Gastrocnemius medialis (tissue), 4 donors: ENCODE data around the gene PARP2. TPM values are rescaled to one million over a fixed set of nuclear protein-coding genes. Genes with fewer than 3 reads are reported as not detected.

ENCODE experiments used
- ATAC-seq, 2 donors: fragments of 150-250 bp; one replicate each; pipeline ENCODE4 v1.9.1; 2016
- DNase-seq, 2 donors: peaks; one replicate each; pipeline ENCODE4 v3.0.0-alpha.2; 2019
- H3K27ac ChIP-seq, 4 donors: fragments of 200-600 bp; sonication (generic); 1 replicate in 1 of 4; 2 replicates in 3 of 4; pipeline ENCODE4 v1.5.1; 2016 to 2018; ENCODE audit warnings: mild to moderate bottlenecking in 2 of 4, moderate library complexity in 1 of 4
- H3K27me3 ChIP-seq, 3 donors: fragments of 200-600 bp; sonication (generic) in 2 of 3; 1 replicate in 1 of 3; 2 replicates in 2 of 3; pipeline versions ENCODE4 v1.5.1 to v1.6.0; 2016 to 2019; ENCODE audit warnings: mild to moderate bottlenecking in 1 of 3, moderate library complexity in 1 of 3
- H3K36me3 ChIP-seq, 2 donors: fragments of 200-600 bp; sonication (generic) in 1 of 2; one replicate each; pipeline ENCODE4 v1.5.1; 2017 to 2018
- H3K4me1 ChIP-seq, 2 donors: fragments of 200-600 bp; sonication (generic) in 1 of 2; one replicate each; pipeline ENCODE4 v1.5.1; 2016 to 2017; ENCODE audit warnings: mild to moderate bottlenecking in 2 of 2
- H3K4me3 ChIP-seq, 4 donors: fragments of 200-600 bp; sonication (generic) in 3 of 4; 1 replicate in 1 of 4; 2 replicates in 3 of 4; pipeline ENCODE4 v1.5.1; 2016 to 2019; ENCODE audit warnings: mild to moderate bottlenecking in 2 of 4
- H3K9me3 ChIP-seq, 3 donors: fragments of 200-600 bp; sonication (generic) in 2 of 3; 1 replicate in 1 of 3; 2 replicates in 2 of 3; pipeline ENCODE4 v1.5.1; 2016 to 2019
- POLR2A ChIP-seq, 2 donors: fragments of 450-650 bp; IDR thresholded peaks; one replicate each; pipeline ENCODE4 v1.6.1; 2017; ENCODE audit warnings: antibody characterized with exemption in 2 of 2, mild to moderate bottlenecking in 2 of 2, moderate library complexity in 2 of 2
- in situ Hi-C, 4 donors: fragments of 200-750 bp; cut with MboI; loops; one replicate each; pipeline versions ENCODE4 v1.15.0 to v1.8.0; 2017; ENCODE audit warnings: low sequenced_read_pairs in 4 of 4
- intact Hi-C: fragments of 100-400 bp; cut with DNase I; formaldehyde crosslinking; loops from one replicate; pipeline ENCODE4 v1.15.1; 2023; ENCODE audit warnings: low total_unique reads
- total RNA-seq, 4 donors: library from RNA; depleted of rRNA; stranded (reverse); fragments of >200 nt; gene quantifications; one replicate each; pipeline versions ENCODE4 v1.1.0 to v1.2.3, GENCODE V29; 2016
- TF ChIP-seq, protein P1 (sequence below), 5 experiments: fragments of 450-650 bp in 3 of 5; fragments of 200-600 bp in 2 of 5; sonication (generic) in 2 of 5; IDR thresholded peaks in 4 of 5; conservative IDR thresholded peaks in 1 of 5; 1 replicate in 4 of 5; 2 replicates in 1 of 5; pipeline ENCODE4 v1.5.1; 2016 to 2019; ENCODE audit warnings: antibody characterized with exemption in 5 of 5, mild to moderate bottlenecking in 3 of 5, moderate library complexity in 3 of 5

Gene PARP2
- total RNA-seq, 4 donors from 2014 or later: 5.1 to 15.0 (median 7.0) TPM

GRCh38 chr14:20383636-20384035 is 40.2 kb downstream of the PARP2 start:
- Histone ChIP-seq H3K36me3 (peaks cover 0 to 100% of the 10 kb centered on the region in 2 donors), H3K27ac (no peak overlapping the region), H3K9me3 (no peaks in the 10 kb centered on the region), H3K4me1 (no peaks in the 10 kb centered on the region), H3K27me3 (no peaks in the 10 kb centered on the region), H3K4me3 (no peak overlapping the region)
- TF ChIP-seq, protein P1, sequence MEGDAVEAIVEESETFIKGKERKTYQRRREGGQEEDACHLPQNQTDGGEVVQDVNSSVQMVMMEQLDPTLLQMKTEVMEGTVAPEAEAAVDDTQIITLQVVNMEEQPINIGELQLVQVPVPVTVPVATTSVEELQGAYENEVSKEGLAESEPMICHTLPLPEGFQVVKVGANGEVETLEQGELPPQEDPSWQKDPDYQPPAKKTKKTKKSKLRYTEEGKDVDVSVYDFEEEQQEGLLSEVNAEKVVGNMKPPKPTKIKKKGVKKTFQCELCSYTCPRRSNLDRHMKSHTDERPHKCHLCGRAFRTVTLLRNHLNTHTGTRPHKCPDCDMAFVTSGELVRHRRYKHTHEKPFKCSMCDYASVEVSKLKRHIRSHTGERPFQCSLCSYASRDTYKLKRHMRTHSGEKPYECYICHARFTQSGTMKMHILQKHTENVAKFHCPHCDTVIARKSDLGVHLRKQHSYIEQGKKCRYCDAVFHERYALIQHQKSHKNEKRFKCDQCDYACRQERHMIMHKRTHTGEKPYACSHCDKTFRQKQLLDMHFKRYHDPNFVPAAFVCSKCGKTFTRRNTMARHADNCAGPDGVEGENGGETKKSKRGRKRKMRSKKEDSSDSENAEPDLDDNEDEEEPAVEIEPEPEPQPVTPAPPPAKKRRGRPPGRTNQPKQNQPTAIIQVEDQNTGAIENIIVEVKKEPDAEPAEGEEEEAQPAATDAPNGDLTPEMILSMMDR (IDR thresholded peaks at IDR 0.05 in 4 of 5, conservative IDR thresholded peaks at IDR 0.05 in 1 of 5): no peak
- no peak for TF ChIP-seq POLR2A (IDR thresholded peaks at IDR 0.05)
- intact Hi-C loops (no loop called here), in situ Hi-C loops (no loop called here)
- DNase-seq (no peak), ATAC-seq (no peak)

- in situ Hi-C loops: no loop called here
- Histone ChIP-seq H3K4me1 (no peaks in the 10 kb centered on the region), H3K27me3 (no peaks in the 10 kb centered on the region), H3K27ac (no peak overlapping the region), H3K9me3 (no peaks in the 10 kb centered on the region), H3K4me3 (no peak overlapping the region), H3K36me3 (peaks cover 0 to 100% of the 10 kb centered on the region in 2 donors)
- TF ChIP-seq, protein P1 (IDR thresholded peaks at IDR 0.05 in 4 of 5, conservative IDR thresholded peaks at IDR 0.05 in 1 of 5): no peak
- TF ChIP-seq POLR2A (IDR thresholded peaks at IDR 0.05): no peak
- no peak for DNase-seq
- no peak for ATAC-seq
- intact Hi-C loops: no loop called here
Measured at GRCh38 chr14:20384321-20384720, 40.9 kb downstream of the PARP2 start.

GRCh38 chr14:20384886-20385285 is 41.5 kb downstream of the PARP2 start:
- DNase-seq: no peak
- H3K4me3 ChIP-seq: no peak overlapping the region
- no peaks in the 10 kb centered on the region for H3K4me1 ChIP-seq
- no peak for TF ChIP-seq POLR2A (IDR thresholded peaks at IDR 0.05)
- TF ChIP-seq, protein P1 (IDR thresholded peaks at IDR 0.05 in 4 of 5, conservative IDR thresholded peaks at IDR 0.05 in 1 of 5): no peak
- intact Hi-C loops (no loop called here), in situ Hi-C loops (no loop called here)
- ATAC-seq: no peak
- no peaks in the 10 kb centered on the region for H3K27me3 ChIP-seq
- H3K9me3 ChIP-seq: no peaks in the 10 kb centered on the region
- peaks cover 0 to 100% of the 10 kb centered on the region in 2 donors for H3K36me3 ChIP-seq
- H3K27ac ChIP-seq: no peak overlapping the region

DNA sequence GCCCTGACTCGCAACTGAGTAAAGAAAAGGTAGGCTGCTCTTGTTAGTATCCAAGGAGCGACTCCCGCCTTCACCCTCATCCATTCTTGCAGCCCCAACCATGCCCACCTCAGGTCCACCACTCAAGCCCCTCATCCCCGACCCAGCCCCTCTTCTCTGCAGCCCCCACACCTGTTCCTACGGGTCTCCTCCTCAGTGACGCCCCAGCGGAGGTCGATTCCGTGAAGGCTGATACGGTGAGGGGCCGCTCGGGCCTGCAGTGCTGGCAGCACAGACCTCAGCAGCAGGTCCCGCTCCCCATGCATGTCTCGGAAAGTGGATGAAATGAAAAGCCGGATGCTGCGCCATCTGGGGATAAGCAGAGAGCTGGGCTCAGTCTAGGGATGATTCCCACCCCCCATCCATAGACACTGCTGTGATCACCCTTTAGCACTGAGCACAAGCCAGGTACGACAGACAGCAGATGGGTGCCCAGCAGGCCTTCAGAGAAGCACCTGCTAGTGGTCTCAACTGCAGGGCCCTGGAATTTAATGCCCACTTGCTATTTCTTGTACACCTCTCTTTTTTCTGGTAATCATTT is 42.9 kb downstream of the PARP2 start:
- Histone ChIP-seq H3K4me1 (no peaks in the 10 kb centered on the region), H3K36me3 (peaks cover 0 to 100% of the 10 kb centered on the region in 2 donors), H3K27me3 (no peaks in the 10 kb centered on the region), H3K27ac (no peak overlapping the region), H3K9me3 (no peaks in the 10 kb centered on the region), H3K4me3 (no peak overlapping the region)
- intact Hi-C loops (no loop called here), in situ Hi-C loops (no loop called here)
- DNase-seq (no peak), ATAC-seq (no peak)
- no peak for TF ChIP-seq POLR2A (IDR thresholded peaks at IDR 0.05)
- TF ChIP-seq, protein P1 (IDR thresholded peaks at IDR 0.05 in 4 of 5, conservative IDR thresholded peaks at IDR 0.05 in 1 of 5): no peak

DNA sequence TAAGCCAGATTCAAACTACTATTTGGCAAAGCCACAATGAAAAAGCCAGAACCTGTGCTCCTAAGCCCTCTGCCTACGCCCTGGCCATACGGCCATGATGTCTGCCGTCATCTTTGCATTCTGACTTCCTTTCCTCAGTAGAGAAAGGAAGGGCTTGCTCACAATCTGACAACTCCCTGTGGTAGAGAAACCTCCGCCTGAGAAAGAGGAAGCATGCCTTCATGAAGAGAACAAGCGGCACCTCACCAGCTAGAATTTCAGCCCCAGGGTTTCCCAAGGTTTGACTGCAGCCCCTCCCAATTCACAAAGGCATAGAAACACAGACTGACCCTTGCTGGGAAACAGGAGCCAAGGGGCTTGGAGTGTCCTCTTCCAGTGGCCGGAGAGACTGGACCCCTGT is 44.1 kb downstream of the PARP2 start:
- Histone ChIP-seq H3K4me3 (no peak overlapping the region), H3K4me1 (no peaks in the 10 kb centered on the region), H3K36me3 (peaks cover 0 to 99% of the 10 kb centered on the region in 2 donors), H3K27me3 (no peaks in the 10 kb centered on the region), H3K9me3 (no peaks in the 10 kb centered on the region), H3K27ac (no peak overlapping the region)
- no peak for TF ChIP-seq POLR2A (IDR thresholded peaks at IDR 0.05)
- TF ChIP-seq, protein P1 (IDR thresholded peaks at IDR 0.05 in 4 of 5, conservative IDR thresholded peaks at IDR 0.05 in 1 of 5): no peak
- ATAC-seq (no peak), DNase-seq (no peak)
- in situ Hi-C loops: no loop called here
- intact Hi-C loops: no loop called here
